Skin epidermis (tissue), 12 donors: ENCODE measurements around the gene TBCK.

ENCODE experiments used
- H3K27ac ChIP-seq, 21 experiments: fragments of 200-600 bp; sonication (generic) in 11 of 21; one replicate each; pipeline ENCODE4 v1.5.0; 2020; ENCODE audit warnings: mild to moderate bottlenecking in 3 of 21, inconsistent platforms in 2 of 21, moderate library complexity in 2 of 21
- H3K4me3 ChIP-seq, 7 experiments: fragments of 200-600 bp; sonication (generic) in 2 of 7; one replicate each; pipeline ENCODE4 v1.5.0; 2020; ENCODE audit warnings: inconsistent platforms in 2 of 7, mild to moderate bottlenecking in 2 of 7, moderate library complexity in 1 of 7

Gene TBCK

GRCh38 chr4:106080376-106080775 lies 235.6 kb downstream of the TBCK start:
- Histone ChIP-seq H3K4me3 (no peak overlapping the region), H3K27ac (no peak overlapping the region)

- Histone ChIP-seq H3K4me3 (no peak overlapping the region), H3K27ac (no peak overlapping the region)
Measured at GRCh38 chr4:106079616-106080015, 236.4 kb downstream of the TBCK start.

- no peak overlapping the region for H3K27ac ChIP-seq
- H3K4me3 ChIP-seq: no peak overlapping the region
Measured at GRCh38 chr4:106065018-106065417, 251.0 kb downstream of the TBCK start.

GRCh38 chr4:106063009-106063408 lies 253.0 kb downstream of the TBCK start:
- Histone ChIP-seq H3K27ac (no peak overlapping the region), H3K4me3 (no peak overlapping the region)

- no peak overlapping the region for H3K27ac ChIP-seq
Measured at GRCh38 chr4:106062452-106062875, 253.5 kb downstream of the TBCK start.

GRCh38 chr4:106058921-106059320 lies 257.1 kb downstream of the TBCK start:
- Histone ChIP-seq H3K27ac (no peak overlapping the region), H3K4me3 (no peak overlapping the region)

More at GRCh38 chr4:106062452-106062875, 253.5 kb downstream of the TBCK start:
- no peak overlapping the region for H3K4me3 ChIP-seq

- Histone ChIP-seq H3K27ac (no peak overlapping the region), H3K4me3 (no peak overlapping the region)
Measured at GRCh38 chr4:106056914-106057313, 259.1 kb downstream of the TBCK start.

- H3K27ac ChIP-seq: no peak overlapping the region
- H3K4me3 ChIP-seq: no peak overlapping the region
Measured at GRCh38 chr4:106051514-106051913, 264.5 kb downstream of the TBCK start.

GRCh38 chr4:106049490-106049889 lies 266.5 kb downstream of the TBCK start:
- Histone ChIP-seq H3K4me3 (no peak overlapping the region), H3K27ac (no peak overlapping the region)

- Histone ChIP-seq H3K4me3 (no peak overlapping the region), H3K27ac (no peak overlapping the region)
Measured at GRCh38 chr4:106048250-106048971, 267.6 kb downstream of the TBCK start.

GRCh38 chr4:106046083-106046482 lies 269.9 kb downstream of the TBCK start:
- H3K4me3 ChIP-seq: no peak overlapping the region

GRCh38 chr4:106041294-106042002 lies 274.6 kb downstream of the TBCK start:
- Histone ChIP-seq H3K4me3 (no peak overlapping the region), H3K27ac (no peak overlapping the region)

More at GRCh38 chr4:106046083-106046482, 269.9 kb downstream of the TBCK start:
- H3K27ac ChIP-seq: no peak overlapping the region

- Histone ChIP-seq H3K27ac (no peak overlapping the region), H3K4me3 (no peak overlapping the region)
Measured at GRCh38 chr4:106039796-106040195, 276.2 kb downstream of the TBCK start.

- no peak overlapping the region for H3K4me3 ChIP-seq
- H3K27ac ChIP-seq: no peak overlapping the region
Measured at GRCh38 chr4:106038908-106039307, 277.1 kb downstream of the TBCK start.

- H3K27ac ChIP-seq: no peak overlapping the region
- H3K4me3 ChIP-seq: no peak overlapping the region
Measured at GRCh38 chr4:106038012-106038411, 278.0 kb downstream of the TBCK start.

GRCh38 chr4:106036848-106037247 lies 279.2 kb downstream of the TBCK start:
- H3K4me3 ChIP-seq: no peak overlapping the region

GRCh38 chr4:106036334-106036733 lies 279.7 kb downstream of the TBCK start:
- Histone ChIP-seq H3K27ac (no peak overlapping the region), H3K4me3 (no peak overlapping the region)

More at GRCh38 chr4:106036848-106037247, 279.2 kb downstream of the TBCK start:
- no peak overlapping the region for H3K27ac ChIP-seq

GRCh38 chr4:106035204-106035603 lies 280.8 kb downstream of the TBCK start:
- Histone ChIP-seq H3K4me3 (no peak overlapping the region), H3K27ac (no peak overlapping the region)

GRCh38 chr4:106034751-106035150 lies 281.3 kb downstream of the TBCK start:
- Histone ChIP-seq H3K27ac (no peak overlapping the region), H3K4me3 (no peak overlapping the region)

- no peak overlapping the region for H3K27ac ChIP-seq
- H3K4me3 ChIP-seq: no peak overlapping the region
Measured at GRCh38 chr4:106034220-106034619, 281.8 kb downstream of the TBCK start.

- no peak overlapping the region for H3K27ac ChIP-seq
- H3K4me3 ChIP-seq: no peak overlapping the region
Measured at GRCh38 chr4:106033469-106033868, 282.5 kb downstream of the TBCK start.
